SU-DHL-6 (cell line): Measurements from ENCODE around the gene OR2T10.

ENCODE experiments used
- H2AFZ ChIP-seq: fragments of 200-600 bp; sonication (generic); 2 replicates; pipeline ENCODE4 v1.6.1; 2014; ENCODE audit warnings: low read depth, mild to moderate bottlenecking, moderate library complexity, mixed read lengths, antibody characterized with exemption, low read length; ENCODE audit not compliant: severe bottlenecking
- H3F3A ChIP-seq: fragments of 200-600 bp; shearing (Covaris generic); 2 replicates; pipeline ENCODE4 v1.6.0; 2016; ENCODE audit warnings: antibody characterized with exemption, mild to moderate bottlenecking; ENCODE audit not compliant: insufficient read depth
- H3K27ac ChIP-seq: fragments of 200-600 bp; sonication (generic); 2 replicates; pipeline ENCODE4 v1.5.1; 2016; ENCODE audit warnings: low read depth, mild to moderate bottlenecking, low read length, moderate library complexity, mixed read lengths
- H3K27me3 ChIP-seq: fragments of 200-600 bp; sonication (generic), shearing (Covaris generic); 2 replicates; pipeline ENCODE4 v1.6.0; 2014; ENCODE audit warnings: mild to moderate bottlenecking, low read length
- H3K36me3 ChIP-seq: fragments of 200-600 bp; sonication (generic); 2 replicates; pipeline ENCODE4 v1.6.1; 2014; ENCODE audit warnings: mild to moderate bottlenecking, low read length, mixed read lengths
- H3K4me2 ChIP-seq: fragments of 300-600, 200-600 bp; shearing (Covaris generic), sonication (generic); 2 replicates; pipeline ENCODE4 v1.6.0; 2014; ENCODE audit warnings: low read length, low read depth, mild to moderate bottlenecking; ENCODE audit not compliant: poor library complexity, severe bottlenecking
- H3K4me3 ChIP-seq: fragments of 200-600 bp; sonication (generic); 2 replicates; pipeline ENCODE4 v1.5.1; 2014; ENCODE audit warnings: antibody characterized with exemption, low read length, mild to moderate bottlenecking, mixed read lengths; ENCODE audit not compliant: insufficient read depth, poor library complexity, severe bottlenecking
- H3K79me2 ChIP-seq: fragments of 200-600 bp; sonication (generic); 2 replicates; pipeline ENCODE4 v1.6.1; 2014; ENCODE audit warnings: mild to moderate bottlenecking, low read length, moderate library complexity; ENCODE audit not compliant: insufficient read depth
- H3K9ac ChIP-seq: fragments of 200-600 bp; sonication (generic); 2 replicates; pipeline ENCODE4 v1.7.0; 2014; ENCODE audit warnings: mild to moderate bottlenecking, low read length
- H3K9me2 ChIP-seq: fragments of 200-600 bp; sonication (generic); replicated peaks from 2 replicates; pipeline ENCODE4 v1.6.1; 2014; ENCODE audit warnings: low read length; ENCODE audit not compliant: insufficient read depth
- H3K9me3 ChIP-seq: fragments of 200-600 bp; sonication (generic); 2 replicates; pipeline ENCODE4 v1.6.1; 2014; ENCODE audit warnings: low read length, mixed read lengths; ENCODE audit not compliant: insufficient read depth
- H4K20me1 ChIP-seq: fragments of 200-600 bp; sonication (generic); 2 replicates; pipeline ENCODE4 v1.6.1; 2014; ENCODE audit warnings: low read depth, mild to moderate bottlenecking, antibody characterized with exemption, low read length, moderate library complexity, mixed read lengths
- CTCF ChIP-seq: fragments of 200-600 bp; sonication (generic); IDR thresholded peaks from one replicate; pipeline ENCODE4 v1.5.1; 2017; ENCODE audit warnings: antibody characterized with exemption, mild to moderate bottlenecking, low read length, moderate library complexity; ENCODE audit not compliant: insufficient read depth, poor library complexity, severe bottlenecking
- EZH2phosphoT487 ChIP-seq: fragments of 200-600 bp; sonication (generic), shearing (Covaris generic); conservative IDR thresholded peaks from 2 replicates; pipeline ENCODE4 v1.6.1; 2018; ENCODE audit warnings: mild to moderate bottlenecking, antibody characterized with exemption, low read length, moderate library complexity, mixed read lengths

The OR2T10 gene

GRCh38 chr1:248596615-248597014, 885 bp downstream of the OR2T10 start:
- no peaks in the 10 kb centered on the region for H3K79me2 ChIP-seq
- H4K20me1 ChIP-seq = no peaks in the 10 kb centered on the region
- no peak for TF ChIP-seq CTCF
- TF ChIP-seq EZH2phosphoT487 = no peak
- no peak overlapping the region for H3K27ac ChIP-seq
- H3K4me2 ChIP-seq = no peak overlapping the region
- no peak overlapping the region for H3K9ac ChIP-seq
- H3K36me3 ChIP-seq = no peaks in the 10 kb centered on the region
- no peak overlapping the region for H3K4me3 ChIP-seq
- no peaks in the 10 kb centered on the region for H3F3A ChIP-seq
- H3K9me3 ChIP-seq = no peaks in the 10 kb centered on the region
- H2AFZ ChIP-seq = no peak overlapping the region
- H3K27me3 ChIP-seq = no peaks in the 10 kb centered on the region
- H3K9me2 ChIP-seq = no peaks in the 10 kb centered on the region

DNA sequence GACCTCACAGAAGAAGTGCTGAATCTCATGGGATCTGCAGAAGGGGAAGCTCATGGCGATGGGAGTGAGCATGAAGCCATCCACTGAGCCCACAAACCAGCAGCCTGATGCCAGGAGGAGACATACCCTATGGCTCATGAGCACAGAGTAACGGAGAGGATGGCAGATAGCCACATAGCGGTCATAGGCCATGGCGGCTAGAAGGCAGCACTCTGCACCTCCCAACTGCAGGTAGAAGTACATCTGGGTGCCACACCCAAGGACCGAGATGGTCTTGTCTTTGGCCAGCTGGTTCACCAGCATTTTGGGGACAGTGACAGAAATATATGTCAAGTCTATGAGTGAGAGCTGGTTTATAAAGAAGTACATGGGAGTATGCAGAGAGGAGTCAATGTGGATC, 4.3 kb downstream of the OR2T10 start:
- H3K27me3 ChIP-seq = no peaks in the 10 kb centered on the region
- no peaks in the 10 kb centered on the region for H3K79me2 ChIP-seq
- TF ChIP-seq CTCF = no peak
- no peak for TF ChIP-seq EZH2phosphoT487
- H2AFZ ChIP-seq = no peak overlapping the region
- no peak overlapping the region for H3K9ac ChIP-seq
- H4K20me1 ChIP-seq = no peaks in the 10 kb centered on the region
- no peak overlapping the region for H3K4me3 ChIP-seq
- H3K9me3 ChIP-seq = no peaks in the 10 kb centered on the region
- no peaks in the 10 kb centered on the region for H3F3A ChIP-seq
- no peak overlapping the region for H3K27ac ChIP-seq
- H3K36me3 ChIP-seq = no peaks in the 10 kb centered on the region
- no peaks in the 10 kb centered on the region for H3K9me2 ChIP-seq
- no peak overlapping the region for H3K4me2 ChIP-seq

DNA sequence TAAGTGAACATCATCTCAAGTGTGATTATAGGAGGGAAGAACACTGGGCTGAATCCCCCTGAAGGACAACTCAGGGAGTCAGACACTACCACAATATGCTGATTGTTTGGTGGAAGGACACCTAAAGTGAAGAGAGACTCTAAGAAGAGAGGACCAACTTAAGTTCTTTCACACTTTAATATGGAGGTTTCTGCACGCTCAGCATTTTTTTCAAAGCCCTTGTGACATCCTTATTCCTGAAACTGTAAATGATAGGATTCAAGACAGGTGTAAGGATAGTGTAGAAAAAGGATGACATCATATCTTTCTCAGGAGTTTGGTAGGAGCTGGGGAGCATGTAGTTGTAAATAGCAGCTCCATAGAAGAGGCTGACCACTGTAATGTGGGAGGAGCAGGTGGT, 4.8 kb downstream of the OR2T10 start:
- H3K9me2 ChIP-seq = no peaks in the 10 kb centered on the region
- H3K9me3 ChIP-seq = no peaks in the 10 kb centered on the region
- no peak overlapping the region for H3K9ac ChIP-seq
- H3K4me2 ChIP-seq = no peak overlapping the region
- TF ChIP-seq CTCF = no peak
- TF ChIP-seq EZH2phosphoT487 = no peak
- H4K20me1 ChIP-seq = no peaks in the 10 kb centered on the region
- H3F3A ChIP-seq = no peaks in the 10 kb centered on the region
- no peaks in the 10 kb centered on the region for H3K27me3 ChIP-seq
- H3K79me2 ChIP-seq = no peaks in the 10 kb centered on the region
- no peak overlapping the region for H3K27ac ChIP-seq
- no peak overlapping the region for H3K4me3 ChIP-seq
- H3K36me3 ChIP-seq = no peaks in the 10 kb centered on the region
- no peak overlapping the region for H2AFZ ChIP-seq

GRCh38 chr1:248590055-248590454, 7.4 kb downstream of the OR2T10 start:
- TF ChIP-seq EZH2phosphoT487 (no peak), CTCF (no peak)
- H3K9me3 ChIP-seq = no peaks in the 10 kb centered on the region
- H3K4me2 ChIP-seq = no peak overlapping the region
- H3K27ac ChIP-seq = no peak overlapping the region
- no peaks in the 10 kb centered on the region for H3K79me2 ChIP-seq
- no peak overlapping the region for H3K9ac ChIP-seq
- H3K9me2 ChIP-seq = no peaks in the 10 kb centered on the region
- H3K4me3 ChIP-seq = no peak overlapping the region
- H2AFZ ChIP-seq = no peak overlapping the region
- no peaks in the 10 kb centered on the region for H3F3A ChIP-seq
- no peaks in the 10 kb centered on the region for H3K36me3 ChIP-seq
- H4K20me1 ChIP-seq = no peaks in the 10 kb centered on the region
- no peaks in the 10 kb centered on the region for H3K27me3 ChIP-seq
